HepG2 (cell line): ENCODE results near the gene FAM124A. TPM values are rescaled to one million over a fixed set of nuclear protein-coding genes. Genes with fewer than 3 reads are reported as not detected.
A peak's percentile ranks its signal among the peaks of the same experiment; 100 is the strongest.

Experiments used
- ATAC-seq: fragments of 200-7000 bp; cut with Tn5 transposase; 3 replicates; pipeline ENCODE4 v1.9.1; 2020; ENCODE audit warnings: mild to moderate bottlenecking, moderate library complexity
- BruUV-seq: library from RNA; stranded (reverse); fragments of 400-500 nt; replicated peaks from 2 replicates; lab custom pipeline; 2021; lab: Mats Ljungman, UMichigan
- CTCF ChIA-PET: fragments of 300-600 bp; formaldehyde crosslinking; extraction: SDS; loops from one replicate; lab custom pipeline; 2021; ENCODE audit warnings: low total read pairs, inconsistent platforms, low intra/inter-chr PET ratio; lab: Yijun Ruan, JAX
- POLR2A ChIA-PET: fragments of 350-600 bp; sonication (Branson Sonifier 250); formaldehyde crosslinking; loops from one replicate; lab custom pipeline; 2020; ENCODE audit warnings: antibody characterized with exemption, inconsistent platforms; lab: Yijun Ruan, JAX
- DNase-seq: peaks from one replicate; pipeline ENCODE4 v3.0.0-alpha.2; 2015; ENCODE audit warnings: low spot score
- FAIRE-seq: peaks from 3 replicates; lab custom pipeline; 2011; peaks lifted over from hg19 to GRCh38; lab: Jason Lieb, UNC
- H2AFZ ChIP-seq: one replicate; pipeline ENCODE4 v1.6.1; 2011; ENCODE audit warnings: low read length, inconsistent platforms
- H3K27ac ChIP-seq: fragments of 300-600 bp; 3 replicates; pipeline ENCODE4 v1.8.0; 2011; ENCODE audit warnings: mixed run types, mild to moderate bottlenecking, mixed read lengths, low read length, inconsistent platforms; ENCODE audit not compliant: insufficient read depth; ENCODE audit errors: extremely low read length
- H3K27me3 ChIP-seq, 2 experiments: fragments of 200-600 bp in 1 of 2; 2 replicates in 1 of 2; 3 replicates in 1 of 2; pipeline versions ENCODE4 v1.6.0 to v1.8.0; 2011; ENCODE audit warnings: low read length in 2 of 2, mild to moderate bottlenecking in 2 of 2, moderate library complexity in 2 of 2, inconsistent platforms in 1 of 2; ENCODE audit not compliant: insufficient read depth in 2 of 2, control insufficient read depth in 1 of 2
- H3K36me3 ChIP-seq, 2 experiments: fragments of 200-600 bp in 1 of 2; replicated peaks in 1 of 2; 2 replicates in 1 of 2; 3 replicates in 1 of 2; pipeline versions ENCODE4 v1.5.1 to v1.8.0; 2011; ENCODE audit warnings: low read length in 2 of 2, inconsistent platforms in 1 of 2; ENCODE audit not compliant: insufficient read depth in 2 of 2, control insufficient read depth in 1 of 2
- H3K4me1 ChIP-seq: 2 replicates; pipeline ENCODE4 v1.5.1; 2012; ENCODE audit warnings: low read length, inconsistent platforms; ENCODE audit not compliant: insufficient read depth
- H3K4me2 ChIP-seq: 2 replicates; pipeline ENCODE4 v1.6.0; 2011; ENCODE audit warnings: low read depth, low read length, inconsistent platforms
- H3K4me3 ChIP-seq, 3 experiments: fragments of 200-600 bp in 1 of 3; sonication (generic), shearing (Covaris generic) in 1 of 3; replicated peaks in 1 of 3; 2 replicates each; pipeline ENCODE4 v1.5.1; 2011 to 2016; ENCODE audit warnings: low read length in 3 of 3, inconsistent platforms in 2 of 3, low read depth in 2 of 3, mild to moderate bottlenecking in 2 of 3, control low read depth in 1 of 3, mixed read lengths in 1 of 3; ENCODE audit not compliant: insufficient read depth in 1 of 3
- H3K79me2 ChIP-seq: one replicate; pipeline ENCODE4 v1.6.1; 2011; ENCODE audit warnings: low read length, inconsistent platforms; ENCODE audit not compliant: insufficient read depth
- H3K9ac ChIP-seq: 2 replicates; pipeline ENCODE4 v1.6.0; 2011; ENCODE audit warnings: mild to moderate bottlenecking, low read depth, low read length, inconsistent platforms; ENCODE audit not compliant: insufficient read depth
- H3K9me3 ChIP-seq: 2 replicates; pipeline ENCODE4 v1.5.1; 2012; ENCODE audit warnings: mild to moderate bottlenecking, low read length
- H4K20me1 ChIP-seq: 2 replicates; pipeline ENCODE4 v1.6.0; 2011; ENCODE audit warnings: inconsistent platforms, mild to moderate bottlenecking, low read length, moderate library complexity; ENCODE audit not compliant: insufficient read depth
- CCAR2 ChIP-seq: fragments of 200-400 bp; formaldehyde crosslinking; optimal IDR thresholded peaks from 2 replicates; pipeline ENCODE3; 2018; ENCODE audit warnings: low read depth, mild to moderate bottlenecking, low read length, moderate library complexity
- CCDC6 ChIP-seq: sonication (generic); formaldehyde crosslinking; IDR thresholded peaks from 2 replicates; pipeline ENCODE4 v1.8.1; 2022; ENCODE audit warnings: mild to moderate bottlenecking, missing genetic modification reagents, moderate library complexity
- FOXJ3 ChIP-seq: sonication (generic); formaldehyde crosslinking; IDR thresholded peaks from 2 replicates; pipeline ENCODE4 v1.4.0; 2020; ENCODE audit warnings: missing genetic modification reagents, mild to moderate bottlenecking, borderline replicate concordance
- TARDBP ChIP-seq: sonication (generic); formaldehyde crosslinking; IDR thresholded peaks from 2 replicates; pipeline ENCODE4 v1.8.0; 2022; ENCODE audit warnings: mild to moderate bottlenecking, missing genetic modification reagents
- ZFP36 ChIP-seq: fragments of 150-350 bp; IDR thresholded peaks from 2 replicates; pipeline ENCODE4 v1.6.1; 2018; ENCODE audit warnings: borderline replicate concordance, low read length, low read depth; ENCODE audit not compliant: partially characterized antibody
- ZNF317 ChIP-seq: sonication (generic); formaldehyde crosslinking; IDR thresholded peaks from 2 replicates; pipeline ENCODE4 v1.5.0; 2020; ENCODE audit warnings: mild to moderate bottlenecking, missing genetic modification reagents
- ZNF558 ChIP-seq: sonication (generic); formaldehyde crosslinking; IDR thresholded peaks from 2 replicates; pipeline ENCODE4 v1.9.0; 2022; ENCODE audit warnings: mild to moderate bottlenecking, missing genetic modification reagents, borderline replicate concordance
- ZSCAN25 ChIP-seq: sonication (generic); formaldehyde crosslinking; IDR thresholded peaks from 2 replicates; pipeline ENCODE4 v1.8.0; 2022; ENCODE audit warnings: mild to moderate bottlenecking, missing genetic modification reagents
- WGBS: methylation state at CpG from one replicate; pipeline ENCODE4 v1.1.6; 2017; ENCODE audit warnings: low lambda C conversion rate; 5-methylcytosine and 5-hydroxymethylcytosine counted together
- in situ Hi-C: cut with HindIII; loops from 2 replicates; pipeline ENCODE4 v1.10.0; 2017; ENCODE audit warnings: low pct_unique_long_range_greater_than_20kb; ENCODE audit not compliant: extremely low pct_ligation_motif_present
- intact Hi-C: fragments of 100-400 bp; cut with micrococcal nuclease; formaldehyde crosslinking; loops from one replicate; pipeline ENCODE4 v1.10.0; 2022; ENCODE audit not compliant: unreplicated experiment
- polyA plus RNA-seq, 8 experiments: library from polyadenylated mRNA; depleted of rRNA in 3 of 8; stranded (reverse) in 7 of 8; unstranded in 1 of 8; fragments of >200 nt; fragmentation: Illumina TruSeq in 4 of 8; extraction: Trizol in 4 of 8; gene quantifications; 2 replicates each; pipeline versions ENCODE4 v1.2.1 to v1.2.3, GENCODE V29; 2011 to 2016; ENCODE audit warnings: low read depth in 4 of 8, missing spikeins in 1 of 8, mixed read lengths in 1 of 8; ENCODE audit not compliant: insufficient read depth in 1 of 8
- total RNA-seq, 5 experiments: library from RNA; depleted of rRNA; stranded (reverse); fragments of >200 nt; fragmentation: Illumina TruSeq; extraction: Trizol; gene quantifications; 2 replicates each; pipeline ENCODE4 v1.2.3, GENCODE V29; 2016; ENCODE audit warnings: low read depth in 1 of 5
- TF ChIP-seq, protein P1 (sequence below): sonication (generic); formaldehyde crosslinking; IDR thresholded peaks from 2 replicates; pipeline ENCODE4 v1.4.0; 2020; ENCODE audit warnings: mild to moderate bottlenecking, missing genetic modification reagents
- TF ChIP-seq, protein P2 (sequence below): IDR thresholded peaks from 2 replicates; pipeline ENCODE4 v1.6.1; 2016; ENCODE audit warnings: mild to moderate bottlenecking, missing biosample characterization, missing genetic modification reagents
- TF ChIP-seq, protein P3 (sequence below): sonication (generic); formaldehyde crosslinking; IDR thresholded peaks from 2 replicates; pipeline ENCODE4 v1.9.0; 2021; ENCODE audit warnings: missing genetic modification reagents, borderline replicate concordance
- TF ChIP-seq, protein P4 (sequence below): sonication (generic); formaldehyde crosslinking; conservative IDR thresholded peaks from 2 replicates; pipeline ENCODE4 v1.8.0; 2022; ENCODE audit warnings: mild to moderate bottlenecking, moderate library complexity, missing genetic modification reagents

Gene FAM124A
- total and polyA plus RNA-seq, 2 of the 13 experiments (the other 11 are each of a cell fraction or from before 2014, with no cell fraction given), result not detected

DNA sequence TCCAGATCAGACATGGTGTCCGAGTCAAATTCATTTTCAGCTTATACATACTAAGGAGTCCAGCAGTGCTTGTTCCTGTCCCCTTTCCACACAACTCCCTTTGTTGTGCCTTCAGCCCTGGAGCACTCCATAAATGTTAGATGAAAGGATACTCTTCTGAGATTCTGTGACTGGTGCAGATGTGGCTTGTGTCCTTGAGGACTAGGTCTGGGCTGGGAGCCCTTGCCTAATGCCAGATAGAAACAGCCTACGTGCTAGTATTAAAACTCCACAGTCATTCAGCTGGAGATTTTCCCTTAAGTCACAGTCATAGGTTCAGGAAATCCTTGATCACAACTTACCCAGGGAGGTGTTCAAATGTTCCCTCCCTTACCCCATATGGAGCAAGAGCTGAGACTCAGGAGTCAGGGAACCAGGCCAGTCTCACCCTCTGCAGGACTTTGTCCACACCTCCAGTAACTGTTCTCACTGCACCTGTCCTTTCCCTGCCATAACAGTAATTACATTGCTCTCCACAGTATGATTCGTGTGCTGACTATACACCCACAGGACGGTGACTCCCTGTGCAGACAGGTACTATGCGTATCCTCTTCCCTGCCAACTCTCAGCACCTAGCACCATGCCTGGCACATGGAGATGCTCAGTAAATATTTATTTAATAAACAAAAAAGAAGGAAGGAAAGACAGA, 101.8 kb downstream of the FAM124A start:
- CTCF ChIA-PET, result no interaction called here
- Histone ChIP-seq H3K9me3 (no peaks in the 10 kb centered on the region), H3K36me3 (no peaks in the 10 kb centered on the region), H3K79me2 (no peaks in the 10 kb centered on the region), H4K20me1 (no peaks in the 10 kb centered on the region), H2AFZ (no peak overlapping the region), H3K4me1 (no peaks in the 10 kb centered on the region), H3K9ac (no peak overlapping the region), H3K27ac (no peak overlapping the region), H3K4me3 (no peak overlapping the region), H3K4me2 (no peak overlapping the region), H3K27me3 (peaks cover 2 to 14% of the 10 kb centered on the region in 2 experiments; a peak in 3 of 5 replicates)
- 20% methylated on average over 5 of the region's 5 CpGs for WGBS
- ATAC-seq (peak; percentile 24; the same call in 2 of the 3 replicates), DNase-seq (no peak), FAIRE-seq (no peak)
- in situ Hi-C loops (no loop called here), intact Hi-C loops (no loop called here)
- BruUV-seq, result no TSS peak
- TF ChIP-seq CCAR2, result no peak
- TF ChIP-seq ZNF558 (CRISPR knock-in tag), result no peak
- TF ChIP-seq ZFP36, result no peak
- no peak for TF ChIP-seq ZSCAN25 (CRISPR knock-in tag)
- TF ChIP-seq TARDBP (CRISPR knock-in tag), result no peak
- TF ChIP-seq, protein P1, sequence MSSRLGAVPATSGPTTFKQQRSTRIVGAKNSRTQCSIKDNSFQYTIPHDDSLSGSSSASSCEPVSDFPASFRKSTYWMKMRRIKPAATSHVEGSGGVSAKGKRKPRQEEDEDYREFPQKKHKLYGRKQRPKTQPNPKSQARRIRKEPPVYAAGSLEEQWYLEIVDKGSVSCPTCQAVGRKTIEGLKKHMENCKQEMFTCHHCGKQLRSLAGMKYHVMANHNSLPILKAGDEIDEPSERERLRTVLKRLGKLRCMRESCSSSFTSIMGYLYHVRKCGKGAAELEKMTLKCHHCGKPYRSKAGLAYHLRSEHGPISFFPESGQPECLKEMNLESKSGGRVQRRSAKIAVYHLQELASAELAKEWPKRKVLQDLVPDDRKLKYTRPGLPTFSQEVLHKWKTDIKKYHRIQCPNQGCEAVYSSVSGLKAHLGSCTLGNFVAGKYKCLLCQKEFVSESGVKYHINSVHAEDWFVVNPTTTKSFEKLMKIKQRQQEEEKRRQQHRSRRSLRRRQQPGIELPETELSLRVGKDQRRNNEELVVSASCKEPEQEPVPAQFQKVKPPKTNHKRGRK (CRISPR knock-in tag), result no peak
- TF ChIP-seq, protein P2, sequence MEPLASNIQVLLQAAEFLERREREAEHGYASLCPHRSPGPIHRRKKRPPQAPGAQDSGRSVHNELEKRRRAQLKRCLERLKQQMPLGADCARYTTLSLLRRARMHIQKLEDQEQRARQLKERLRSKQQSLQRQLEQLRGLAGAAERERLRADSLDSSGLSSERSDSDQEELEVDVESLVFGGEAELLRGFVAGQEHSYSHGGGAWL, result no peak
- TF ChIP-seq FOXJ3, result no peak
- TF ChIP-seq, protein P3, sequence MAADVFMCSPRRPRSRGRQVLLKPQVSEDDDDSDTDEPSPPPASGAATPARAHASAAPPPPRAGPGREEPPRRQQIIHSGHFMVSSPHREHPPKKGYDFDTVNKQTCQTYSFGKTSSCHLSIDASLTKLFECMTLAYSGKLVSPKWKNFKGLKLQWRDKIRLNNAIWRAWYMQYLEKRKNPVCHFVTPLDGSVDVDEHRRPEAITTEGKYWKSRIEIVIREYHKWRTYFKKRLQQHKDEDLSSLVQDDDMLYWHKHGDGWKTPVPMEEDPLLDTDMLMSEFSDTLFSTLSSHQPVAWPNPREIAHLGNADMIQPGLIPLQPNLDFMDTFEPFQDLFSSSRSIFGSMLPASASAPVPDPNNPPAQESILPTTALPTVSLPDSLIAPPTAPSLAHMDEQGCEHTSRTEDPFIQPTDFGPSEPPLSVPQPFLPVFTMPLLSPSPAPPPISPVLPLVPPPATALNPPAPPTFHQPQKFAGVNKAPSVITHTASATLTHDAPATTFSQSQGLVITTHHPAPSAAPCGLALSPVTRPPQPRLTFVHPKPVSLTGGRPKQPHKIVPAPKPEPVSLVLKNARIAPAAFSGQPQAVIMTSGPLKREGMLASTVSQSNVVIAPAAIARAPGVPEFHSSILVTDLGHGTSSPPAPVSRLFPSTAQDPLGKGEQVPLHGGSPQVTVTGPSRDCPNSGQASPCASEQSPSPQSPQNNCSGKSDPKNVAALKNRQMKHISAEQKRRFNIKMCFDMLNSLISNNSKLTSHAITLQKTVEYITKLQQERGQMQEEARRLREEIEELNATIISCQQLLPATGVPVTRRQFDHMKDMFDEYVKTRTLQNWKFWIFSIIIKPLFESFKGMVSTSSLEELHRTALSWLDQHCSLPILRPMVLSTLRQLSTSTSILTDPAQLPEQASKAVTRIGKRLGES (CRISPR knock-in tag), result no peak
- TF ChIP-seq ZNF317 (CRISPR knock-in tag), result no peak
- TF ChIP-seq, protein P4, sequence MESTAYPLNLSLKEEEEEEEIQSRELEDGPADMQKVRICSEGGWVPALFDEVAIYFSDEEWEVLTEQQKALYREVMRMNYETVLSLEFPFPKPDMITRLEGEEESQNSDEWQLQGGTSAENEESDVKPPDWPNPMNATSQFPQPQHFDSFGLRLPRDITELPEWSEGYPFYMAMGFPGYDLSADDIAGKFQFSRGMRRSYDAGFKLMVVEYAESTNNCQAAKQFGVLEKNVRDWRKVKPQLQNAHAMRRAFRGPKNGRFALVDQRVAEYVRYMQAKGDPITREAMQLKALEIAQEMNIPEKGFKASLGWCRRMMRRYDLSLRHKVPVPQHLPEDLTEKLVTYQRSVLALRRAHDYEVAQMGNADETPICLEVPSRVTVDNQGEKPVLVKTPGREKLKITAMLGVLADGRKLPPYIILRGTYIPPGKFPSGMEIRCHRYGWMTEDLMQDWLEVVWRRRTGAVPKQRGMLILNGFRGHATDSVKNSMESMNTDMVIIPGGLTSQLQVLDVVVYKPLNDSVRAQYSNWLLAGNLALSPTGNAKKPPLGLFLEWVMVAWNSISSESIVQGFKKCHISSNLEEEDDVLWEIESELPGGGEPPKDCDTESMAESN (CRISPR knock-in tag), result no peak
- TF ChIP-seq CCDC6 (CRISPR knock-in tag), result no peak
- POLR2A ChIA-PET, result no interaction called here
